Nephron progenitor cell (in vitro differentiated cells): Measurements from ENCODE around the gene SLC12A2.

Experiments
- DNase-seq: peaks from one replicate; pipeline ENCODE4 v3.0.0; 2021
- H3K27ac Mint-ChIP-seq: 2 replicates; pipeline ENCODE4 v1.8.0; 2021; ENCODE audit warnings: mild to moderate bottlenecking, moderate library complexity, mixed read lengths
- H3K27me3 Mint-ChIP-seq: 2 replicates; pipeline ENCODE4 v1.8.0; 2021; ENCODE audit warnings: mild to moderate bottlenecking, low read depth, mixed read lengths; ENCODE audit not compliant: poor library complexity
- H3K36me3 Mint-ChIP-seq: 2 replicates; pipeline ENCODE4 v1.8.0; 2021; ENCODE audit warnings: low read depth, mixed read lengths
- H3K4me1 Mint-ChIP-seq: 2 replicates; pipeline ENCODE4 v1.8.0; 2021; ENCODE audit warnings: mixed read lengths
- H3K4me3 Mint-ChIP-seq: 2 replicates; pipeline ENCODE4 v1.8.0; 2021; ENCODE audit warnings: mild to moderate bottlenecking, moderate library complexity, mixed read lengths
- H3K9me3 Mint-ChIP-seq: 2 replicates; pipeline ENCODE4 v1.8.0; 2021; ENCODE audit warnings: mild to moderate bottlenecking, moderate library complexity, mixed read lengths
- CTCF ChIP-seq: fragments of 200-600 bp; sonication (generic); IDR thresholded peaks from 2 replicates; pipeline ENCODE4 v1.5.0; 2021; ENCODE audit warnings: antibody characterized with exemption

SLC12A2 gene

GRCh38 chr5:128111818-128112448 lies 28.4 kb downstream of the SLC12A2 start:
- DNase-seq: no peak
- H3K27ac Mint-ChIP-seq: no peak overlapping the region
- no peak for TF ChIP-seq CTCF
- peaks cover 61% of the 10 kb centered on the region for H3K36me3 Mint-ChIP-seq
- peaks cover 3% of the 10 kb centered on the region for H3K27me3 Mint-ChIP-seq
- H3K9me3 Mint-ChIP-seq: peaks cover 6% of the 10 kb centered on the region
- no peaks in the 10 kb centered on the region for H3K4me1 Mint-ChIP-seq
- no peak overlapping the region for H3K4me3 Mint-ChIP-seq

- Mint-ChIP-seq H3K9me3 (peaks cover 23% of the 10 kb centered on the region), H3K36me3 (peaks cover 63% of the 10 kb centered on the region)
- TF ChIP-seq CTCF: no peak
Observed at GRCh38 chr5:128116445-128116844, 32.9 kb downstream of the SLC12A2 start.

GRCh38 chr5:128118214-128118613 lies 34.6 kb downstream of the SLC12A2 start:
- H3K36me3 Mint-ChIP-seq: peaks cover 62% of the 10 kb centered on the region
- DNase-seq: no peak
- peaks cover 23% of the 10 kb centered on the region for H3K9me3 Mint-ChIP-seq
- no peak overlapping the region for H3K4me3 Mint-ChIP-seq
- H3K27me3 Mint-ChIP-seq: no peaks in the 10 kb centered on the region
- no peaks in the 10 kb centered on the region for H3K4me1 Mint-ChIP-seq
- no peak for TF ChIP-seq CTCF
- no peak overlapping the region for H3K27ac Mint-ChIP-seq

More at GRCh38 chr5:128116445-128116844, 32.9 kb downstream of the SLC12A2 start:
- no peaks in the 10 kb centered on the region for H3K27me3 Mint-ChIP-seq
- DNase-seq: no peak
- H3K27ac Mint-ChIP-seq: no peak overlapping the region
- H3K4me3 Mint-ChIP-seq: no peak overlapping the region
- H3K4me1 Mint-ChIP-seq: no peaks in the 10 kb centered on the region

- Mint-ChIP-seq H3K9me3 (peaks cover 23% of the 10 kb centered on the region), H3K4me3 (no peak overlapping the region), H3K4me1 (no peaks in the 10 kb centered on the region), H3K27ac (no peak overlapping the region), H3K27me3 (no peaks in the 10 kb centered on the region), H3K36me3 (peaks cover 40% of the 10 kb centered on the region)
- no peak for TF ChIP-seq CTCF
- no peak for DNase-seq
Observed at GRCh38 chr5:128121651-128122050, 38.1 kb downstream of the SLC12A2 start.

GRCh38 chr5:128123936-128124335 lies 40.4 kb downstream of the SLC12A2 start:
- no peak for TF ChIP-seq CTCF
- H3K4me1 Mint-ChIP-seq: no peaks in the 10 kb centered on the region
- DNase-seq: no peak
- no peaks in the 10 kb centered on the region for H3K27me3 Mint-ChIP-seq
- peaks cover 19% of the 10 kb centered on the region for H3K36me3 Mint-ChIP-seq
- no peak overlapping the region for H3K4me3 Mint-ChIP-seq
- no peak overlapping the region for H3K27ac Mint-ChIP-seq
- H3K9me3 Mint-ChIP-seq: peaks cover 6% of the 10 kb centered on the region

GRCh38 chr5:128126241-128126640 lies 42.7 kb downstream of the SLC12A2 start:
- no peak for DNase-seq
- Mint-ChIP-seq H3K9me3 (no peaks in the 10 kb centered on the region), H3K27me3 (no peaks in the 10 kb centered on the region), H3K27ac (no peak overlapping the region), H3K4me3 (no peak overlapping the region), H3K36me3 (peaks cover 22% of the 10 kb centered on the region), H3K4me1 (no peaks in the 10 kb centered on the region)
- TF ChIP-seq CTCF: no peak
